Adipose tissue (tissue), 3 donors: ENCODE data around the gene BSX. TPM values are rescaled to one million over a fixed set of nuclear protein-coding genes. Genes with fewer than 3 reads are reported as not detected.

Source experiments
- H3K27ac ChIP-seq: one replicate; pipeline ENCODE4 v1.5.1; 2013; ENCODE audit warnings: low read depth, low read length
- WGBS, 3 donors: extraction: QIAGEN DNeasy Blood & Tissue Kit; methylation state at CpG; one replicate each; pipeline ENCODE4 v1.1.7; 2013; 5-methylcytosine and 5-hydroxymethylcytosine counted together
- polyA plus RNA-seq, 3 donors: library from polyadenylated mRNA; stranded (reverse); fragments of 200-250 nt; gene quantifications; one replicate each; pipeline ENCODE4 v1.2.3, GENCODE V29; 2013
- donor health status: healthy with polysubstance abuse.
- donor health status: Bipolar disorder and iron deficiency.
- donor health status: healthy.

Gene BSX
- polyA plus RNA-seq, result not detected

DNA sequence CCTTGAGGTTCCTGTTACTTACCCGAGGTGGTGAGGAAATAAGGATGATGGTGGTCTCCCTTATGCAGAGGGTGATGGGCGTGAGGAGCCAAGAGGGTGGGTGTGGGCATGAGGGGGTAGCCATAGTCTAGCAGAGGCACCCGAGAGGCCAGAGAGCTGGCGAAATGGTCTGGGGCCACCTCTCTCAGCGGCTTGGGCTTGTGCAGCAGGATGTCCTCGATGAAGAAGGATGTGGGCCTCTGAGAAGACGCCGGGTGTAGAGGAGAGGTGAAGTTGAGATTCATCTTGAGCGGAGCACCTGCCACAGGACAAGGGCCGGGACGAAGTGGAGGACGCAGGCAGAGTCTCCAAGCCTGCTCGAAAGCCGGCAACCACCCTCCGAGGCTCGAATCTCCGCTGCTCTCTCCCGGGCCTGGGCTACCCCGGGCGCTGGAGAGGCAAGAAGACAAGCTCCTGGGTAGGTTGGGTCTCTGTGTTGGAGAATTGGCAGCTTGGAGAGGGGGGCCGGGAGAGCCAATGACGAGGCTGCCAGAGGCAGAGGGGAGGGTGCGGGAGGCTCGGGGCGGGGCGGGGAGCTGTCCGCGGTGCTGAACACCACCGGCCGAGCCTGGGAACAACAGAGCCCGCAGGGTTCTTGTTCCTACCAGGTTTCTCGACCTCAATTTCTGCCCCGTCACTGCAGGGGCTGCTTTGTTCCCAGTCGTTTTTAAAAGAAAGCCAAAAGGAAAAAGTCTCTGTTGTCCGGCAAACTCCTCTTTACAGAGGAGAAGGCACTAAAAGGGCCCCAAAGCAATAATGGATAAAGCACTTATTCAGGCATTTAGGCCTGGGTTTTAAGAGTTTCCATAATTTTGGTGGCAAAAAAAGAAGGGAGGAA, at the start of gene BSX:
Gene BSX (minus strand): TSS at position 447 of the 877 bp plus-strand sequence. CDS start 163 bp downstream, at position 284.
- H3K27ac ChIP-seq, result no peak within 1 kb of the TSS
- 3 to 5% (median 5%) methylated on average over 35 of the region's 35 CpGs for WGBS, 3 donors

DNA sequence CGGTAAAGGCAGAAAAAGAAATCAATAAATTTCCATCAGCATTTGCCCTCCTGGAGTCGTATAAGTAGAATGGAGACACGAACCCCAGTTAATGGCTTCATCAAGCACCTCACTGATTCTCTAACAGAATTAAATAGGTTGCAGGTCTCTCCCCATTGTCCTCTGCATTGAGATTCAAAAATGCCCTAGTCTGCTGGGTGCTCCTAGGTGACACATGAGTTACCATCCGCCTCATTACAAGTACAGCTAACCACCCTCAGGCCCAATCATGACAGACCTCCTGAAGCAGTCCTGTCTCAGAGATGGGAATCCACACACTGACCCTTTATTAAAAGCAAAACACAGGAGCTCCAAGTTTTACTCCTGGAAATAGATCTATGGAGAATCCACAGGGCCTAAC, 48.9 kb upstream of the BSX start:
- 61 to 90% (median 76%) methylated on average over 4 of the region's 4 CpGs for WGBS, 3 donors
- no peak overlapping the region for H3K27ac ChIP-seq

DNA sequence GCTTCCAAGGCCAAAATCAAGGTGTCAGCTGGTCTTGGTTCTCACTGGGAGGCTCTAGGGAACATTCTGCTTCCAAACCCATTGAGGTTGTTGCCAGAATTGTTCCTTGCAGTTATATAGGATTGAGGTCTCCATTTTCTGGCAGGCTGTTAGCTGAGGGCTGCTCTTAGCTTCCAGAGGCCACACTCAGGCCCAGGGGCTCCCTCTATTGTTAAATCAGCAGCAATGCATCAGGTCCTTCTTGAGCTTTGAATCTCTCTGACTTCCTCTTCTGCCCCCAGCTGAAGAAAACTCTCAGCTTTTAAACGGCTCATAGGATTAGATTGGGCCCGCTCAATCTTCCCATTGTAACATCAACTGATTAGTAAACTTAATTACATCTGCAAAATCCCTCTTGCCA, 39.3 kb upstream of the BSX start:
- H3K27ac ChIP-seq, result no peak overlapping the region
- WGBS, 3 donors, result 36 to 59% (median 36%) methylated on average over 2 of the region's 2 CpGs

DNA sequence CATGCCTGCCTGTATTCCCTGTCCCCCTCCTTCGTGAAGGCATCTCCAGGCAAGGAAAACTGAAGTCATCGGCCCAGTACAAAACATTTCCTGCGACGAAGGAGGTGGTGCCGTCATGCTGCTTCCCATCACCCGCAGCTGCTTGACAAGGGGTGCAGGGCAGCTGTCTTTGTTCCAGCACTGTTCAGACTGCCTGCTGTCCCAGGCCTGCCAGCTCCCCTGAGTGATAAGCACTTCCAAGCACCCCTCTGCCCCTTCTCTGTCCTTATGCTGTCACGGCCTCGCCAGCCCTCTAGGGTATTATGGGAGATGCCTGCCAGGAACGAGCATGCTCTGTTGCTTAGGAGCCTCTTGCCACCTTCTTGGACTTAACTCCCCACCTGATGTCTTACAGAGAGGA, 37.1 kb upstream of the BSX start:
- 71 to 78% (median 78%) methylated on average over 9 of the region's 9 CpGs for WGBS, 3 donors
- H3K27ac ChIP-seq, result no peak overlapping the region

DNA sequence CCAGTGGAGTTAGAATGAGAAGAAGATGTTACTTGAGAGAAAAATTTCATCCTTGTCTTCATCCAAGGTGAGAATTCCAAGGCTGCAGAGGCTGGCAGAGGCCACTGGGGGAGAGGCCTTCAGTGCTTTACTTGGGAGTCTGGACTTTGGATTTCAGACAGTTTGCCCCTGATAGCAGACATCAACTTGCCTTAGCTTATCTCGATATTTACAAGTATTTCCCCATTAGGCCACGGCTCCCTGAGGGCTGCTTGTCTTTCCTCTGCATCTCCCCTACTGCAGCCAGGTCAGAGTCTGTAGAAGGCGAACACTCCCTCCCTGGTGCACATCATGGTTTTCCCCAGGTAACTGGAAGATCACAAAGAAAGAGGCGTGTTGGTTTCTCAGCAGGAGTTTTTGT, 29.9 kb upstream of the BSX start:
- WGBS, 3 donors, result 45 to 68% (median 66%) methylated on average over 4 of the region's 4 CpGs
- H3K27ac ChIP-seq, result no peak overlapping the region

DNA sequence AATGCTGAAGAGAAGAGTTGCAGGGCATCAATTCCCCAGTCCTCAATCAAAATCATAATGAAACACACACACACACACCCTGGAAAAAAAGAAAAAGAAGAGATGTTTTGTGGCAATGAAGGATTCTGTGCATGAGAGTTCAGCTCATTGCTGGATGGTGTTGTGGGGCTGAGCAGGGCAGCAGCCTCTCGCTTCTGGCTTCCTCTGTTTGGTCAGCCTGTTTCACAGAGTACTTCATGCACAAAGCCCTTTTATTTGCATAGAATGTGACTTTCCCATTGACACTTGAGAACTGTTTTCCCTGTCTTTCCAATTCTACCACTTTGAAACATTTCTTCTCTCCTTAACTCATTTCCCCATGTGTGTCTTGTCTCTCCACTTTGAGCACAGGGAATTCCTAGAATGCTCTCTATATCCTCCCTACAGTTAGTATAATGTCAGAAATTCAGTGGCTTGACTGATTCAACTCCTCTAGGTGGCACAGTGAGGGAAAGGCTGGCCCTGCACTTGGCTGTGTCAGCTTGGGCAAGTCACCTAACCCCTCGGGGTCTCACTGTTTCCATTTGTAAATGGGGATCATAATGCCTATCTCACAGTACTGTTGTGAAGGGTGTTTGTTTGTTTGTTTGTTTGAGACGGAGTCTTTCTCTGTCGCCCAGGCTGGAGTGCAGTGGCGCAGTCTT, 25.4 kb upstream of the BSX start:
- H3K27ac ChIP-seq, result no peak overlapping the region
- 74 to 90% (median 87%) methylated on average over 5 of the region's 5 CpGs for WGBS, 3 donors

DNA sequence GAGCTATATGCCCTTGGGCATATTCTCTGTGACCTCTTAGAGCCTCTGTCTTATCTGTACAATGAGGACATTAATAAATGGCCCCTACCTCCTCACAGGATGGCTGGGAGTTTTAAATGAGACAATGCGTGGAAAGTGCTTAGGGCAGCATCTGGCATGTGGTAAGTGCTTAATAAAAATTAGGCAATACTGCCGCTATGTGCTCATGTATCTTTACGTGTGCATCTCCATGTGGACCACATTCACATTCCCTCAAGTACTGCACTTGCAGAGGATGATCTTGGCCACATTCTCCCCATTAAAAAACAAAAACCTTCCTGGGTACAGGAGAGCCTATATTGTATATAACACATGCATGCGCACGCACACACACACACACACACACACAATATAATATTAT, 19.1 kb upstream of the BSX start:
- 78 to 81% (median 79%) methylated on average over 5 of the region's 5 CpGs for WGBS, 3 donors
- H3K27ac ChIP-seq, result no peak overlapping the region

DNA sequence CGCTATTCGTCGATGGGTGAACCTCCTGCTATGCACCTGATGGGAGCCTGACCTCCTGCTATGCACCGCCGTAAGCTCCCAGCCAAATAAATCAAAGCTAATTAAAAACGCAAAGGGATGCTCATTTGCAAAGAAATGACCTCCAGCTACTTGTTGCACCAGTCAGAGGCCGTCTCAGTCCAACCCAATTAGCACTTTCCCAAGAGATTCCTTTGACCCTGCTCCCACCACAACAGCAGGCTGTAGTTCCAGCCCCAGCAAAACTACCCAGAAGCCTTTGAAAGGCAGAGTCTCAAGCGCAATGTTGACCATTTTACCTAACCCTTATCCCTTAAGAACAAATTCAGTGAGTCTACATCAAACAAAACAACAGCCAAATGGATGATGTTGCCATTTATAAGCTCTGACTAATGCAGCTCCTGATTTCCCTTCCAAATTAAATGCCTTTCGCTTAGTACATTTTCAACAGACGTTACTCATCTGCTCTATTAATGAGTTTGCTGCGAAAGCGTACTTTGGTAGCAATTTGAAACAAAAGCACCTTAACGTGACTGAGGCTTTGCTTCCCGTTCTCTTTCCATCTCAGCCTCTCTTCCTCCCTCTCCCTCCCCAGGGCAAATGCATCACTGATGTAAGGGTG, 17.2 kb upstream of the BSX start:
- WGBS, 3 donors, result 35 to 44% (median 42%) methylated on average over 14 of the region's 14 CpGs
- no peak overlapping the region for H3K27ac ChIP-seq

DNA sequence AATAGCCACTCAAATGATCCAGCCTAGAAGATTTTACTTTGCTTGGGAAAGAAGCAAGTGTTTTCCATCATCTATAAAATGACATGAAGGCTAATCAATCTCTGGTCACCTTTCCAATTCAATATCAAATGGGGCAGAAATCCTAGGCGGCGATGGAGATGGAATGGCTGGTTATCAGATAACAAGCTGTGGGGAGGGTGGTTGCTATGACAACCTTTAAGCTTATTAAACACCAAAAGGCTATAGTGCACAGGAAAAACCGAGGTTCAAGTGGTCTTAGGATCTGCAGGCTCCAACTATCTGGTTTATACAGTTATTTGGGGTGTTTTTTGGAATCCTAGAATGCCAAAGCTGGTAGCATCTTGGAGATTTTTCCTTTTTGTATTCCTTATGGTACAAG, 13.9 kb upstream of the BSX start:
- 17 to 42% (median 36%) methylated on average over 3 of the region's 3 CpGs for WGBS, 3 donors

DNA sequence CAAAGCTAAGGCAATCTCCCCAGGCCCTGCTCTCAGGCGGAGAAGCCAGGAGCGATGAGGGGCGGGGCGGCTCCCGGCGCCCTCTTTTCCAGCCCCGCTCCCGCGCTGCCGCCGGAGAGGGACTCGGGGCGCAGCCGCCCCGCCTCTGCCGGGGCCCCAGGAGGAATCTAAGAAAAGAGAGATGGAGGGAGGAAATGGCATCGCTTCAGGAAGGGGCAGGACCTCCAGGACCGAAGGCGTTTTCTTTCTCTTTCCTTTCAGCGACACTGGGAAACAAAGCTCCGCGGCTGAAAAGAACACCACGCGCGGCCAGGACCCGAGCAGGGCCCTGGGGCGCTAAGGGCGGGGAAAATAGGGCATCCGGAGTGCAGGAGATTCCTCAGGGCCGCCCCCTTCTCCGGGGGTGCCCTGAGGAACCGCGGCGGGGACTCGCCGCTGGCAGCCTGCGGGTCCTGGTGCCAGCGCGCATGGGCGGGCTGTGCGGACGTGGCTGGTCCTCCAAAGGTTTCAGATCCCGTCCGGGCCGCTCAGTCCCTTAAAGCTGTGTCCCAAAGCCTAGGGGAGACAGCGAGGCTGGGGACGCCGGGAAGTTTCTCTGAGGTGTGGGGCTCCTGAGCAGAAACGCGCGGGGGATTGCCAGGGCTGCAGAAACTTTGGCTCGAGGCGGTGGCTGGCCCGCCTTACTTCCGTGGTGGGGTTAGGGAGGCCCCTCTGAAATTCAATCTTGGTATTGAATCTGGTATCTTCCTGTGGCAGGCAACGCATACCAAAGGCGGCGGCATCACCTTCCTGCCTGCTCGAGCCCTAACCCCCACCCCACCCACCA, 2.8 kb upstream of the BSX start:
- 0% methylated on average over 57 to 59 of the region's 59 CpGs for WGBS, 3 donors

More for the DNA sequence above, 13.9 kb upstream of the BSX start:
- H3K27ac ChIP-seq, result no peak overlapping the region

DNA sequence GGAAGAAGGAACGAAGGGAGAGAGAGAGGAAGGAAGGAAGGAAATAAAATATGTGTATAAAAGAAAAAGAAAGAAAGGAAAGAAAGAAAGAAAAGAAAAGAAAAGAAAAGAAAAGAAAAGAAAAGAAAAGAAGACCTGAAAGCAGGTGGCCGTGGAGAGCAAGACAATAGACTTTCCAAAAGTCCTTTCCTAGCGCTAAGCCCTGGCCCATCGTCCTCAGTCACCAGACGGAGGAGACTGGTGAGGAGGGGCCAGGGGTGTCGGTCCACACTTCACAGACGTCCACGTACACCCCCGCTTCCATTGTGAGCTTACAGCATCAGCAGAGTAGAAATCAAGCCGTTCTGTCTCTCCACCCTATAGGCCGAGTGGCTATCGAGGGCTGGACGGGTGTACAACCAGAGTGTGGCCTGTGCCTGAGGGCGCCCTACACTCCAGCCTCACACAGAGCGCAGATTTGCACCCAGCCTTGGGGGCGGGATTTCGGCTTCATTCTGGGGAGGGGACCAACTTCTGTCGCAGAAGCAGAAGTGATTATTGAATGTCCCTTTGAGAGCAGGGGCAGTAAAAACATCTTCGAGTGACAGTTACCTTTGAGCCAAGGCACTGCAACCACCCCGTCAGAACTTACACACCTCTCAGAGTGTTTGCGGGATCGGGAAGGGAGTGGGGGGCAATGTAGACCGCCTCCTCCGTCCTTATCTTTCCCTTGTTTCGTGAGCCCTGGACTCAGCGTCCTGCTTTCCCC, 2.0 kb upstream of the BSX start:
- WGBS, 3 donors, result 9 to 13% (median 10%) methylated on average over 26 of the region's 26 CpGs
- H3K27ac ChIP-seq, result no peak overlapping the region

More for the DNA sequence above, 2.8 kb upstream of the BSX start:
- H3K27ac ChIP-seq, result no peak overlapping the region

DNA sequence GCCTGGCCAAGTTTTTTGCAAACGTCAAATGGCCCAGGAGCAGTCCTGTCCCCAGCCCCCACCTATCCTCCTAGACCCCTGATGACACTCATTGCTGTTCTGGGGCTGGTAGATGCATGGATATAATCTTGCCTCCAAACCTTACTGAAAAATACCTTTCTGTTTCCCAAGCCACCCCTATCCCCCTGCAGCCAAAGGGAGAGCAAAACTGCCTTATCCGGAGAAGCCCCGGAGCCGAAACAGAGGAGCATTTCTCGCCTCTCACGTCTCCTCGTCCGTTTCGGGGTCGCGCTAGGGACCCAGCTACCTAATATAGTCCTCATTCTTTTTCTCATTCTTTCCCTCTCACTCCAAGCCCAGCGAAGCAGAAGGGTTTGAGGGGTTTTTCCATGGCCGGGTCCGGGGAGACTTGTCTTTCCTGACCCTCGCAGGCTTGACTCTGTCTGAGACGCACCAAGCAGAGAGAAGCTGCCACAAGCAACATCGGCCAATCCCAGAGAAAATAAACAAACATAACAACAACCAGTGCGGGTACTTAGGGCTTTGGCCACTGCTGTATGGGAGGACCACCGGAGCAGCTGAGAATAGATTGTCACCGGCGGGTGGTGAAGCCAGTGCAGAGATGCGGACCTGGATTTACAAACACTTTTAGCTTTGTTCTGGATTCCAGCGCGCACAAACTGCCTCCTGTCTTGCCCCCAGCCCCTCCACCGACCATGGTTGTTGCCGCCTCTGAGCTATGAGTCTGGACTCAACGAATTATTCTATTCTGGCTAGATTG, 1.6 kb downstream of the BSX start:
- H3K27ac ChIP-seq, result no peak overlapping the region
- 4 to 6% (median 6%) methylated on average over 27 of the region's 27 CpGs for WGBS, 3 donors

DNA sequence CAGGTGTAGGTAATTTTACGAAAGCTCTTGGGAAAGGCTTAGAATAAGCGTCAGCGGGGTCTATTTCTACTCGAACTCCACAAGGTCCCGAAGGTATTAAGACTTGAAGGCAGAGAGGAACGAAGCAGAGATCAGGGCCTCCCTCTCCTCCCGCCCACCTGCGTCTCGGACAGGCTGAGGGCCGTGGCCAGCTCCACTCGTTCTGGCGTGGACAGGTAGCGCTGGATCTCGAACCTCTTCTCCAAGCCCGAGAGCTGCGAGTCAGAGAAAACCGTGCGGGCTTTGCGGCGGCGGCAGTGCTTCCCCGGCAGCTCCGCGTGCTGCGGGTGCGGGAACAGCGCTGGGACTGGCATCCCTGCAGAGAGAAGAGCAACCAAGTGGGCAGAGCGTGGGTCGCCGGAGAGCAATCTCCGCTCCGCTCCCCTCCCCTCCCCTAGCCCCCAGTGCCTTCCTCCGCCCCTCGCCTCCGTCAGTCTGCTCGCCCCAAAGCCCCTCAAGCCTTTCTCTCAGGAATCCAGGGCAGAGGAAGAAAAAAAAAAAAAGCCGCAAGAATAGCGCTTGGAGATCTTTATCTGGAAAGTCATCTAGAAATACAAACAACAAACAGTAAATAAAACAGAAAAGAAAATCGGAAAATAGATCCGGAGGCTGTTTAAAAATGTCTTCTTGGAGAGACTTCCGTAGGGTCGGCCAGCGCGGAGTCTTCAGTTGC, 2.4 kb downstream of the BSX start:
- H3K27ac ChIP-seq, result no peak overlapping the region
- WGBS, 3 donors, result 5 to 8% (median 7%) methylated on average over 37 to 44 of the region's 44 CpGs

DNA sequence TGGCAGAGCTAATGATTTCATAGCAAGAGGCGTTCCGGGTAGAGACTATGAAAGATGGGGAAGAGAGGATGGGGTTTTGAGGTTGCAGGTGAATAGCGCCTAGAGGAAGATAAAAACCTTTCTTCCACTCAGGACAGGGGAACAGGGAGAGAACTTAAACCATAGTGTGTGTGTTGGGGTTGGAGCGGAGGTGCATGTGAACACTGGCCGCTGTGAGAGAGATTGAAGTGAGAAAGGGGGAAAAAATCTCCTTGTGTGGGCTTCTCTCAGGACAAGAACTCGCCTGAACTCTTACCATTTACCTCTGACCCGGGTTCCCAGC, 3.4 kb downstream of the BSX start:
- 11 to 18% (median 16%) methylated on average over 7 of the region's 7 CpGs for WGBS, 3 donors
- H3K27ac ChIP-seq, result no peak overlapping the region

DNA sequence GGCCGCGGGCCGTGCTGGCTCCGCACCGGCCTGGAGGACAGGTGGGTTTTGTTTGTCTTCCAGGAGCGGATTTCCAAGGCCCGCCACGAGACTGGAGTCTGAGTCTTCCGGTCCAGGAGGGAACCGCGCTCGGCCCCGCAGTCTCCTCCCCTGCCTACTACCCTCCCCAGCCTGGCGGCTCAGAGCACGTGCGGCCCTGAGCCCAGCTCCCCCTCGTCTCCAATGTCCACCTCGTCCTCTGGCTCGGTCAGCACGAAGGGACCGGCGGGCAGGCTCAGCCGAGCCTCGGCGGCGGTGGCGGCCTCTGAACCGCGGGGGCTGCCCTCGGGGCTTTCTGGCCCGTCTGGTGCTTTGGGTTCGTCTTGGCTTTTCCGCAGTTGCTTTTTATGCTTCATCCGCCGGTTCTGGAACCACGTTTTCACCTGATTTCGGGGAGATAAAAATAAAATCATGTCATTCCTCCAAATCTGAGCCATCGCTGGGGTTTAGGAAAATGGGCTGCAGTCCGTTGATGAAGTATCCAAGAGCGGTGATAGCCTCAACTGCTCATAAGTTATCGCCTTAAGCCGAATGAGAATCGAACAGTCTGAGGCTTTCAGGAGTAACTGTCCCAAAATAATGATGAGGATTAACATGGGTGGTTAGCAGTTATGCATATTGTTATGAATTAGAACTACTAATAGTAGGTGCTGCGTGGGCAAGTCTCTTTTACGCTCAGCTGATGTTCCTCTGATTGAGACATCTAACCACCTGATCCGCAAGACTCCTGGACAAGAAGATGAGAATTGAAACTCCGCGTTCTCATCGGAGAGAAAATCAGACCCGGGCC, 4.0 kb downstream of the BSX start:
- WGBS, 3 donors, result 4 to 7% (median 5%) methylated on average over 46 to 50 of the region's 50 CpGs

More for the DNA sequence above, 4.0 kb downstream of the BSX start:
- no peak overlapping the region for H3K27ac ChIP-seq
